HL-60 (cell line): Measurements from ENCODE around the gene MICOS13.

Experiments
- DNase-seq, 2 experiments: peaks; one replicate each; pipeline ENCODE4 v3.0.0-alpha.2; 2010 to 2020; ENCODE audit warnings: low read depth in 1 of 2, low spot score in 1 of 2
- H3K27ac ChIP-seq: fragments of 250-450 bp; sonication (Bioruptor Pico); replicated peaks from 2 replicates; pipeline ENCODE4 v1.5.1; 2020; ENCODE audit warnings: mild to moderate bottlenecking, moderate library complexity
- H3K27me3 ChIP-seq: fragments of 250-450 bp; sonication (Bioruptor Pico); 2 replicates; pipeline ENCODE4 v1.5.1; 2021; ENCODE audit warnings: mild to moderate bottlenecking, moderate library complexity; ENCODE audit not compliant: insufficient read depth, poor library complexity, severe bottlenecking
- H3K4me3 ChIP-seq: replicated peaks from 2 replicates; pipeline ENCODE4 v1.5.1; 2011; ENCODE audit warnings: mild to moderate bottlenecking, control low read depth, low read length; ENCODE audit not compliant: insufficient read depth
- GABPA ChIP-seq: IDR thresholded peaks from 2 replicates; pipeline ENCODE4 v1.6.1; 2012; ENCODE audit warnings: low read depth
- POLR2AphosphoS5 ChIP-seq: IDR thresholded peaks from 2 replicates; pipeline ENCODE4 v1.6.1; 2012; ENCODE audit warnings: low read depth
- SPI1 ChIP-seq: IDR thresholded peaks from 2 replicates; pipeline ENCODE4 v1.6.1; 2012; ENCODE audit warnings: low read depth, mild to moderate bottlenecking, borderline replicate concordance
- TF ChIP-seq, protein P1 (sequence below): IDR thresholded peaks from one replicate; pipeline ENCODE4 v1.5.1; 2011; ENCODE audit warnings: low read length, control low read depth, inconsistent platforms; ENCODE audit not compliant: insufficient read depth
- TF ChIP-seq, protein P2 (sequence below): IDR thresholded peaks from 2 replicates; pipeline ENCODE4 v1.6.1; 2012; ENCODE audit warnings: low read depth; ENCODE audit not compliant: insufficient replicate concordance

The MICOS13 gene

DNA sequence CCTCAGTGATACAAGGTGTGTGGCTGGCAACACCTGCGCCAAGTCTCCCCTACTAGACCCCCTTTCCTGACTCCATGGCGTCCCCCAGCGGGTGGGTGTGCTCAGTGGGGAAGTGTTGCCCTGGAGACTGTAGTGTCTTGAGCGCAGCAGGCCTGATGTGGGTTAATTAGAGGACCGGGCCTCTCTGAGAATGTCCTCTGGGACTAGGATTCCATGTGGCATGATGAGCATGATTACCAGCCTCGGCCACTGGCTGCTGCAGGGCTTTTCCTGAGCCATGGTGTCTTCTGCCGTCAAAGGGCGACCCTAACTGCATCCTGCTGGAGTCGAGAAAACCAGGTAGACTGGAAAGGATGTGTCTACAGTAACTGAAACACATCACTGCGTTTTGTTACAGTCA, 28.1 kb downstream of the MICOS13 start:
- no peak for TF ChIP-seq GABPA
- TF ChIP-seq, protein P1, sequence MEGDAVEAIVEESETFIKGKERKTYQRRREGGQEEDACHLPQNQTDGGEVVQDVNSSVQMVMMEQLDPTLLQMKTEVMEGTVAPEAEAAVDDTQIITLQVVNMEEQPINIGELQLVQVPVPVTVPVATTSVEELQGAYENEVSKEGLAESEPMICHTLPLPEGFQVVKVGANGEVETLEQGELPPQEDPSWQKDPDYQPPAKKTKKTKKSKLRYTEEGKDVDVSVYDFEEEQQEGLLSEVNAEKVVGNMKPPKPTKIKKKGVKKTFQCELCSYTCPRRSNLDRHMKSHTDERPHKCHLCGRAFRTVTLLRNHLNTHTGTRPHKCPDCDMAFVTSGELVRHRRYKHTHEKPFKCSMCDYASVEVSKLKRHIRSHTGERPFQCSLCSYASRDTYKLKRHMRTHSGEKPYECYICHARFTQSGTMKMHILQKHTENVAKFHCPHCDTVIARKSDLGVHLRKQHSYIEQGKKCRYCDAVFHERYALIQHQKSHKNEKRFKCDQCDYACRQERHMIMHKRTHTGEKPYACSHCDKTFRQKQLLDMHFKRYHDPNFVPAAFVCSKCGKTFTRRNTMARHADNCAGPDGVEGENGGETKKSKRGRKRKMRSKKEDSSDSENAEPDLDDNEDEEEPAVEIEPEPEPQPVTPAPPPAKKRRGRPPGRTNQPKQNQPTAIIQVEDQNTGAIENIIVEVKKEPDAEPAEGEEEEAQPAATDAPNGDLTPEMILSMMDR: no peak
- no peak for TF ChIP-seq SPI1
- TF ChIP-seq POLR2AphosphoS5: no peak
- TF ChIP-seq, protein P2, sequence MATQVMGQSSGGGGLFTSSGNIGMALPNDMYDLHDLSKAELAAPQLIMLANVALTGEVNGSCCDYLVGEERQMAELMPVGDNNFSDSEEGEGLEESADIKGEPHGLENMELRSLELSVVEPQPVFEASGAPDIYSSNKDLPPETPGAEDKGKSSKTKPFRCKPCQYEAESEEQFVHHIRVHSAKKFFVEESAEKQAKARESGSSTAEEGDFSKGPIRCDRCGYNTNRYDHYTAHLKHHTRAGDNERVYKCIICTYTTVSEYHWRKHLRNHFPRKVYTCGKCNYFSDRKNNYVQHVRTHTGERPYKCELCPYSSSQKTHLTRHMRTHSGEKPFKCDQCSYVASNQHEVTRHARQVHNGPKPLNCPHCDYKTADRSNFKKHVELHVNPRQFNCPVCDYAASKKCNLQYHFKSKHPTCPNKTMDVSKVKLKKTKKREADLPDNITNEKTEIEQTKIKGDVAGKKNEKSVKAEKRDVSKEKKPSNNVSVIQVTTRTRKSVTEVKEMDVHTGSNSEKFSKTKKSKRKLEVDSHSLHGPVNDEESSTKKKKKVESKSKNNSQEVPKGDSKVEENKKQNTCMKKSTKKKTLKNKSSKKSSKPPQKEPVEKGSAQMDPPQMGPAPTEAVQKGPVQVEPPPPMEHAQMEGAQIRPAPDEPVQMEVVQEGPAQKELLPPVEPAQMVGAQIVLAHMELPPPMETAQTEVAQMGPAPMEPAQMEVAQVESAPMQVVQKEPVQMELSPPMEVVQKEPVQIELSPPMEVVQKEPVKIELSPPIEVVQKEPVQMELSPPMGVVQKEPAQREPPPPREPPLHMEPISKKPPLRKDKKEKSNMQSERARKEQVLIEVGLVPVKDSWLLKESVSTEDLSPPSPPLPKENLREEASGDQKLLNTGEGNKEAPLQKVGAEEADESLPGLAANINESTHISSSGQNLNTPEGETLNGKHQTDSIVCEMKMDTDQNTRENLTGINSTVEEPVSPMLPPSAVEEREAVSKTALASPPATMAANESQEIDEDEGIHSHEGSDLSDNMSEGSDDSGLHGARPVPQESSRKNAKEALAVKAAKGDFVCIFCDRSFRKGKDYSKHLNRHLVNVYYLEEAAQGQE: no peak
- Histone ChIP-seq H3K27ac (no peak overlapping the region), H3K27me3 (no peaks in the 10 kb centered on the region), H3K4me3 (no peak overlapping the region)
- no peak for DNase-seq

DNA sequence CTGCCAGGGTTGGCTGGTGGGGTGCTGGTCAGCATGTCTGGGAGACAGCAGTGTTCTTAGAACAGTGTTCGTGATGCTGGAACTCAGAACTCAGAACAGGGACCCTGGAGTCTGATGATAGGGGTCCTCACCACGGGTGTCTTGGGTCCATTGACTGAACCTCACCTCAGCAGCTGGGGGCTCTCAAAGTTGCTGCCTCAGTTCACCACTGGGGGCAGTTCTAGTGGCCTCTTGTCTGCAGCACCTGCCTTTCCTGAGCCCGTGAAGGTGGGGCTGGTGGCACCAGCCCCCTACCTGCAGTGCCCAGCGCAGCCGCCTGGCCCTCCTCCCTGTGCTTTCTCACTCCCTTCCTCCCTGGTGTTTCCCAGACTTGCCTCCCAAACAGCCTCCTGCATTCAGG, 29.0 kb downstream of the MICOS13 start:
- H3K4me3 ChIP-seq: no peak overlapping the region
- H3K27ac ChIP-seq: no peak overlapping the region
- no peak for DNase-seq
- H3K27me3 ChIP-seq: no peaks in the 10 kb centered on the region
- TF ChIP-seq, protein P2: no peak
- TF ChIP-seq, protein P1: no peak
- TF ChIP-seq POLR2AphosphoS5: no peak
- TF ChIP-seq SPI1: no peak
- no peak for TF ChIP-seq GABPA

DNA sequence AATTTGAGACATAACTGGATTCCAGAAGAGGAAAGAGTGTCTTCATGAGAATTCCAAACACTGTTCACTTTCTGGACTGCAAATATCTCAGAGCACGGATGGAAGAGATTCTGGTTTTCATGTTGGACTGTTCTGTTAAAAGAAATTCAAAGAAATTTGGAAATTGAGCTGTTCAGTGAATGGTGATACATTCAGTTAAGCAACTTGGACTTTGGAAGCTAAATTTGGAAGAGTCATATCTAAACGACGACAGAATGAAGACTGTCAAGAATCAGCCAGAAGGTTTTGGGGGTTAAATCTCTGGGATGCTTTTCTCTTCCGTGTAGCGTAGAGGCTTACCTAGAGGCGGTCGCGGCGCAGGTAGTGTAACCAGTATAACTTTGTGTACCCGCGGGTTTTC, 31.9 kb downstream of the MICOS13 start:
- Histone ChIP-seq H3K27ac (no peak overlapping the region), H3K27me3 (no peaks in the 10 kb centered on the region), H3K4me3 (no peak overlapping the region)
- DNase-seq: no peak
- TF ChIP-seq, protein P1: no peak
- TF ChIP-seq, protein P2: no peak
- TF ChIP-seq POLR2AphosphoS5 (no peak), GABPA (no peak), SPI1 (no peak)
